Neural progenitor cell (in vitro differentiated cells): ENCODE results near the gene COG8. TPM values are rescaled to one million over a fixed set of nuclear protein-coding genes. Genes with fewer than 3 reads are reported as not detected.

ENCODE experiments used
- DNase-seq: peaks from one replicate; pipeline ENCODE4 v3.0.0-alpha.2; 2016; ENCODE audit warnings: low spot score
- H2AFZ ChIP-seq: fragments of 200-600 bp; sonication (generic); replicated peaks from 2 replicates; pipeline ENCODE4 v1.6.1; 2016; ENCODE audit warnings: antibody characterized with exemption
- H3F3A ChIP-seq: fragments of 200-600 bp; sonication (generic); 2 replicates; pipeline ENCODE4 v1.6.1; 2016; ENCODE audit warnings: antibody characterized with exemption, low read depth
- H3K27ac ChIP-seq: fragments of 200-600 bp; sonication (generic); 2 replicates; pipeline ENCODE4 v1.5.1; 2016; ENCODE audit warnings: mild to moderate bottlenecking
- H3K27me3 ChIP-seq: fragments of 200-600 bp; sonication (generic); 2 replicates; pipeline ENCODE4 v1.6.1; 2016; ENCODE audit warnings: mild to moderate bottlenecking, moderate library complexity
- H3K36me3 ChIP-seq: fragments of 200-600 bp; sonication (generic); 2 replicates; pipeline ENCODE4 v1.5.1; 2016
- H3K4me1 ChIP-seq: fragments of 200-600 bp; sonication (generic); 2 replicates; pipeline ENCODE4 v1.6.1; 2016; ENCODE audit warnings: mixed run types
- H3K4me2 ChIP-seq: fragments of 200-600 bp; sonication (generic); 2 replicates; pipeline ENCODE4 v1.6.1; 2016
- H3K4me3 ChIP-seq: fragments of 200-600 bp; sonication (generic); 2 replicates; pipeline ENCODE4 v1.5.1; 2016
- H3K79me2 ChIP-seq: fragments of 200-600 bp; sonication (generic); 2 replicates; pipeline ENCODE4 v1.6.1; 2016; ENCODE audit warnings: low read depth
- H3K9ac ChIP-seq: fragments of 200-600 bp; sonication (generic); 2 replicates; pipeline ENCODE4 v1.6.1; 2016
- H3K9me3 ChIP-seq: fragments of 200-600 bp; sonication (generic); 2 replicates; pipeline ENCODE4 v1.5.1; 2016; ENCODE audit warnings: low read depth
- H4K20me1 ChIP-seq: fragments of 200-600 bp; sonication (generic); 2 replicates; pipeline ENCODE4 v1.6.1; 2016; ENCODE audit warnings: low read depth
- H3K27ac Mint-ChIP-seq: 3 replicates; pipeline ENCODE4 v1.8.0; 2021; ENCODE audit warnings: mixed read lengths
- H3K27me3 Mint-ChIP-seq: 2 replicates; pipeline ENCODE4 v1.8.0; 2022; ENCODE audit warnings: low read depth, mild to moderate bottlenecking, inconsistent platforms, moderate library complexity, mixed read lengths; ENCODE audit not compliant: insufficient read depth
- H3K36me3 Mint-ChIP-seq: 3 replicates; pipeline ENCODE4 v1.8.0; 2021; ENCODE audit warnings: mixed read lengths
- H3K4me1 Mint-ChIP-seq: 3 replicates; pipeline ENCODE4 v1.8.0; 2021; ENCODE audit warnings: mixed read lengths
- H3K4me3 Mint-ChIP-seq: 3 replicates; pipeline ENCODE4 v1.8.0; 2021; ENCODE audit warnings: mild to moderate bottlenecking, moderate library complexity, mixed read lengths
- H3K9me3 Mint-ChIP-seq: 3 replicates; pipeline ENCODE4 v1.8.0; 2020; ENCODE audit warnings: mixed read lengths
- EZH2 ChIP-seq: fragments of 200-600 bp; sonication (generic); IDR thresholded peaks from 2 replicates; pipeline ENCODE4 v1.6.1; 2017; ENCODE audit warnings: antibody characterized with exemption, mild to moderate bottlenecking, moderate library complexity
- EZH2phosphoT487 ChIP-seq: fragments of 200-600 bp; sonication (generic); IDR thresholded peaks from 2 replicates; pipeline ENCODE4 v1.6.1; 2017; ENCODE audit warnings: antibody characterized with exemption
- total RNA-seq: library from RNA; depleted of rRNA; stranded (reverse); fragments of >200 nt; gene quantifications from 2 replicates; pipeline ENCODE4 v1.2.3, GENCODE V29; 2015; ENCODE audit warnings: low replicate concordance
- TF ChIP-seq, protein P1 (sequence below): fragments of 200-600 bp; sonication (generic); IDR thresholded peaks from 2 replicates; pipeline ENCODE4 v1.5.1; 2017; ENCODE audit warnings: antibody characterized with exemption, mild to moderate bottlenecking

The COG8 gene
- total RNA-seq, 1 donor from 2014 or later = 30.3 TPM

DNA sequence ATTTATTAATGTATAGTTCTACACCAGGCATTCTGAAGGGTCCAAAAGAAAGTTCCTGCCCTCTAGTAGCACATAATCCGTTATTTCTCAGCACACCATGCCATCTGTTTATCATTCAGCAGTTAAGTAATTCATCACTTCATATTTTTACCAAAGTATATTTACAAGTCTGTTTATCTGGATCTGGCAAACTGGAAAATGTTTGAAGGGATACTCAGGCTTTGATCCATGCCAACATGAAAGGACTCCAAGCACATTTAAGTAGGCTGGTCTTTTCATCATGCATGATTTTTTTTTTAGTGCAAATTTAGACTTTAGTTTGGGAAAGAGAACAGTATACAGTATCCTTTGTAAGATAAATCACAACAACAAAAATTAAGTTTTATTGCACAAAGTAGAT is 32.3 kb downstream of the COG8 start:
- Histone ChIP-seq H3K27ac (no peak overlapping the region), H3K27me3 (no peaks in the 10 kb centered on the region), H3K9ac (no peak overlapping the region), H3K79me2 (peaks cover 6% of the 10 kb centered on the region), H3K9me3 (no peaks in the 10 kb centered on the region), H3K36me3 (no peaks in the 10 kb centered on the region), H3K4me3 (no peak overlapping the region), H3K4me2 (no peak overlapping the region), H3K4me1 (no peaks in the 10 kb centered on the region), H4K20me1 (peaks cover 4% of the 10 kb centered on the region), H3F3A (peaks cover 26% of the 10 kb centered on the region), H2AFZ (no peak overlapping the region)
- no peak overlapping the region for H3K27ac Mint-ChIP-seq
- H3K4me3 Mint-ChIP-seq = no peak overlapping the region
- H3K36me3 Mint-ChIP-seq = peaks cover 3% of the 10 kb centered on the region
- H3K27me3 Mint-ChIP-seq = peaks cover 3% of the 10 kb centered on the region
- no peaks in the 10 kb centered on the region for H3K9me3 Mint-ChIP-seq
- TF ChIP-seq EZH2phosphoT487 (no peak), EZH2 (no peak)
- TF ChIP-seq, protein P1, sequence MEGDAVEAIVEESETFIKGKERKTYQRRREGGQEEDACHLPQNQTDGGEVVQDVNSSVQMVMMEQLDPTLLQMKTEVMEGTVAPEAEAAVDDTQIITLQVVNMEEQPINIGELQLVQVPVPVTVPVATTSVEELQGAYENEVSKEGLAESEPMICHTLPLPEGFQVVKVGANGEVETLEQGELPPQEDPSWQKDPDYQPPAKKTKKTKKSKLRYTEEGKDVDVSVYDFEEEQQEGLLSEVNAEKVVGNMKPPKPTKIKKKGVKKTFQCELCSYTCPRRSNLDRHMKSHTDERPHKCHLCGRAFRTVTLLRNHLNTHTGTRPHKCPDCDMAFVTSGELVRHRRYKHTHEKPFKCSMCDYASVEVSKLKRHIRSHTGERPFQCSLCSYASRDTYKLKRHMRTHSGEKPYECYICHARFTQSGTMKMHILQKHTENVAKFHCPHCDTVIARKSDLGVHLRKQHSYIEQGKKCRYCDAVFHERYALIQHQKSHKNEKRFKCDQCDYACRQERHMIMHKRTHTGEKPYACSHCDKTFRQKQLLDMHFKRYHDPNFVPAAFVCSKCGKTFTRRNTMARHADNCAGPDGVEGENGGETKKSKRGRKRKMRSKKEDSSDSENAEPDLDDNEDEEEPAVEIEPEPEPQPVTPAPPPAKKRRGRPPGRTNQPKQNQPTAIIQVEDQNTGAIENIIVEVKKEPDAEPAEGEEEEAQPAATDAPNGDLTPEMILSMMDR = no peak
- peaks cover 12% of the 10 kb centered on the region for H3K4me1 Mint-ChIP-seq
- no peak for DNase-seq

DNA sequence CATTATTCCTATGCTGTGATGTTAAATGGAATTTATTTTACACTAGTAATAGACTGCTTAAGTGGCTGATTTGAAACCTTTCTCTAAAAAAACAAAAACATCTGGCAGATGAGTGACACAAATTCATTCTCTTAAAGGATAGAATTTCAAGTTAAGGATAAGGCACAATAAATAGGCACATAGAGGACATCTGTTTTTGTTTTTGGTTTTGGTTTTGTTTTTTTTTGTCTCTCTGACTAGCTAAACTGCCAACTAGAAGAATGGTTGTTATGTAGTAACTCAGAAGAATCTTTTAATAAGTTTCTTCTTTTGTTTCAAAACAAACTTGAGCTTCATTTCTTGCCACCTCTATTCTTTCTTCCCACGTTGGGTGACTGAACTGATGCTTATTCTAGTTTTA is 33.3 kb downstream of the COG8 start:
- peaks cover 5% of the 10 kb centered on the region for H3K36me3 Mint-ChIP-seq
- Histone ChIP-seq H3F3A (peaks cover 26% of the 10 kb centered on the region), H3K9ac (no peak overlapping the region), H2AFZ (no peak overlapping the region), H3K27me3 (no peaks in the 10 kb centered on the region), H3K4me1 (no peaks in the 10 kb centered on the region), H3K9me3 (no peaks in the 10 kb centered on the region), H4K20me1 (no peaks in the 10 kb centered on the region), H3K4me3 (no peak overlapping the region), H3K79me2 (no peaks in the 10 kb centered on the region), H3K27ac (no peak overlapping the region), H3K4me2 (no peak overlapping the region), H3K36me3 (no peaks in the 10 kb centered on the region)
- no peak for TF ChIP-seq EZH2
- TF ChIP-seq, protein P1 = no peak
- TF ChIP-seq EZH2phosphoT487 = no peak
- H3K4me1 Mint-ChIP-seq = peaks cover 9% of the 10 kb centered on the region
- H3K27me3 Mint-ChIP-seq = peaks cover 3% of the 10 kb centered on the region
- no peak overlapping the region for H3K27ac Mint-ChIP-seq
- H3K9me3 Mint-ChIP-seq = no peaks in the 10 kb centered on the region
- no peak overlapping the region for H3K4me3 Mint-ChIP-seq
- DNase-seq = no peak

DNA sequence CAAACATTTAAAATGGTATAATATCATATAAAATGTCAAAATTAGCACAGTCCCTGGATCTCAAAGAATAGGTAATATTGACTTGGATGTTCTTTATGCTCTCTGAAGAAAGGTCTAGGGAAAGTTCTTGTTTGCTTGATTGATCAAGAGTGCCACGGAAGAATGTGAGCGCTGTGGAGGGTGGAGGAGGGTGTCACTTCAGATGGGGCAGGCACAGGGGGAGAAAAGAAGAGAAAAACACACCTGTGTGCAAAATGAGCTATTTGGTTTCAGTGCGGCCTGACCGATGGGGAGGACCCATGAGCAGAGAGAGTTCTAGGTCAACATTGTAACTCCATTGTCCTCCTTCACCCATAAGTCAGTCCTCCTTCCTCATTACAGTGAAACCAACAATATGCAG is 37.1 kb downstream of the COG8 start:
- TF ChIP-seq EZH2 (no peak), EZH2phosphoT487 (no peak)
- TF ChIP-seq, protein P1 = no peak
- Histone ChIP-seq H3K27me3 (no peaks in the 10 kb centered on the region), H3K9me3 (no peaks in the 10 kb centered on the region), H3K9ac (no peak overlapping the region), H3K4me2 (no peak overlapping the region), H3K4me3 (no peak overlapping the region), H2AFZ (no peak overlapping the region), H3K4me1 (no peaks in the 10 kb centered on the region), H3F3A (peaks cover 4% of the 10 kb centered on the region), H4K20me1 (no peaks in the 10 kb centered on the region), H3K36me3 (no peaks in the 10 kb centered on the region), H3K27ac (no peak overlapping the region), H3K79me2 (no peaks in the 10 kb centered on the region)
- H3K4me1 Mint-ChIP-seq = no peaks in the 10 kb centered on the region
- no peak for DNase-seq
- peaks cover 17% of the 10 kb centered on the region for H3K36me3 Mint-ChIP-seq
- H3K9me3 Mint-ChIP-seq = no peaks in the 10 kb centered on the region
- H3K27ac Mint-ChIP-seq = no peak overlapping the region
- H3K4me3 Mint-ChIP-seq = no peak overlapping the region
- H3K27me3 Mint-ChIP-seq = no peaks in the 10 kb centered on the region

DNA sequence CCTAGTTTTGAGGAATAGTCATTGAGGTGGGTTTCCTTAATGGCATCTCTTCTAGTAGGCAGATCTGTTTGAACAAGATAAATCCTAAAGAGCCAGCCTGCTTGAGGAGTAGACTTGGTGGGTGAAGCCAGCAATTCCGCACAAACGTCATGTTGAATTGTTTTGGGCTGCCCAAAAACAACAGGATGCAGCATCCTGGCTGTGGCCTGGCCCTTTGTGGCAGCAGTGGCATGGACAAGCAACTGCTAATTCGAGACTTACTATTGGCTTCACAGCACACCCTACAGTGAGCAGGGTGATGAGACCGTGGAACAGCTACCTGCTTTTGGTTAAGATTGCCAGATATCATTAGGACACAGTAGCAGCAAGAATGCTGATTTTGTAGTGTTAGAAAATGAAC is 37.5 kb downstream of the COG8 start:
- H3K4me2 ChIP-seq = no peak overlapping the region
- no peak overlapping the region for H3K27ac ChIP-seq
- H3K27ac Mint-ChIP-seq = no peak overlapping the region
- no peak for DNase-seq
- TF ChIP-seq, protein P1 = no peak
- TF ChIP-seq EZH2 = no peak
- TF ChIP-seq EZH2phosphoT487 = no peak
- H3K4me3 Mint-ChIP-seq = no peak overlapping the region
- no peaks in the 10 kb centered on the region for H3K27me3 Mint-ChIP-seq
- H3K4me3 ChIP-seq = no peak overlapping the region
- no peaks in the 10 kb centered on the region for H3K79me2 ChIP-seq
- H3K36me3 Mint-ChIP-seq = peaks cover 17% of the 10 kb centered on the region
- no peaks in the 10 kb centered on the region for H3K27me3 ChIP-seq
- no peaks in the 10 kb centered on the region for H3K4me1 ChIP-seq
- H3F3A ChIP-seq = no peaks in the 10 kb centered on the region
- no peaks in the 10 kb centered on the region for H3K9me3 Mint-ChIP-seq
- no peaks in the 10 kb centered on the region for H3K9me3 ChIP-seq
- no peak overlapping the region for H3K9ac ChIP-seq
- no peaks in the 10 kb centered on the region for H3K36me3 ChIP-seq
- H2AFZ ChIP-seq = no peak overlapping the region
- H4K20me1 ChIP-seq = no peaks in the 10 kb centered on the region
- no peaks in the 10 kb centered on the region for H3K4me1 Mint-ChIP-seq
